Astrocyte of the cerebellum (primary cell): Measurements from ENCODE around the gene FLT1.

Source experiments
- DNase-seq: peaks from one replicate; pipeline ENCODE4 v3.0.0-alpha.2; 2011; ENCODE audit warnings: low read depth
- H3K4me3 ChIP-seq: 2 replicates; pipeline ENCODE4 v1.5.1; 2011; ENCODE audit warnings: mild to moderate bottlenecking, low read depth, low read length, moderate library complexity
- in situ Hi-C: cut with HindIII; loops from 2 replicates; pipeline ENCODE4 v1.10.0; 2017; ENCODE audit warnings: low sequenced_read_pairs
- TF ChIP-seq, protein P1 (sequence below): IDR thresholded peaks from 2 replicates; pipeline ENCODE4 v1.5.1; 2012; ENCODE audit warnings: low read length, low read depth, moderate library complexity, mild to moderate bottlenecking; ENCODE audit errors: missing control alignments

FLT1 gene

GRCh38 chr13:28530729-28531076 lies 35.8 kb upstream of the FLT1 start:
- TF ChIP-seq, protein P1, sequence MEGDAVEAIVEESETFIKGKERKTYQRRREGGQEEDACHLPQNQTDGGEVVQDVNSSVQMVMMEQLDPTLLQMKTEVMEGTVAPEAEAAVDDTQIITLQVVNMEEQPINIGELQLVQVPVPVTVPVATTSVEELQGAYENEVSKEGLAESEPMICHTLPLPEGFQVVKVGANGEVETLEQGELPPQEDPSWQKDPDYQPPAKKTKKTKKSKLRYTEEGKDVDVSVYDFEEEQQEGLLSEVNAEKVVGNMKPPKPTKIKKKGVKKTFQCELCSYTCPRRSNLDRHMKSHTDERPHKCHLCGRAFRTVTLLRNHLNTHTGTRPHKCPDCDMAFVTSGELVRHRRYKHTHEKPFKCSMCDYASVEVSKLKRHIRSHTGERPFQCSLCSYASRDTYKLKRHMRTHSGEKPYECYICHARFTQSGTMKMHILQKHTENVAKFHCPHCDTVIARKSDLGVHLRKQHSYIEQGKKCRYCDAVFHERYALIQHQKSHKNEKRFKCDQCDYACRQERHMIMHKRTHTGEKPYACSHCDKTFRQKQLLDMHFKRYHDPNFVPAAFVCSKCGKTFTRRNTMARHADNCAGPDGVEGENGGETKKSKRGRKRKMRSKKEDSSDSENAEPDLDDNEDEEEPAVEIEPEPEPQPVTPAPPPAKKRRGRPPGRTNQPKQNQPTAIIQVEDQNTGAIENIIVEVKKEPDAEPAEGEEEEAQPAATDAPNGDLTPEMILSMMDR: peak; percentile 22
- peak overlapping the region; percentile 41 for H3K4me3 ChIP-seq
- in situ Hi-C loops: no loop called here
- no peak for DNase-seq

- DNase-seq: no peak
- H3K4me3 ChIP-seq: no peak overlapping the region
- in situ Hi-C loops: no loop called here
- TF ChIP-seq, protein P1: no peak
These were observed 34.9 kb upstream of the FLT1 start for GRCh38 chr13:28529836-28530235.

GRCh38 chr13:28528848-28529247 lies 33.9 kb upstream of the FLT1 start:
- no peak overlapping the region for H3K4me3 ChIP-seq
- in situ Hi-C loops: no loop called here
- TF ChIP-seq, protein P1: no peak
- DNase-seq: no peak

- DNase-seq: no peak
- in situ Hi-C loops: no loop called here
- TF ChIP-seq, protein P1: no peak
- no peak overlapping the region for H3K4me3 ChIP-seq
These were observed 33.5 kb upstream of the FLT1 start for GRCh38 chr13:28528388-28528787.

DNA sequence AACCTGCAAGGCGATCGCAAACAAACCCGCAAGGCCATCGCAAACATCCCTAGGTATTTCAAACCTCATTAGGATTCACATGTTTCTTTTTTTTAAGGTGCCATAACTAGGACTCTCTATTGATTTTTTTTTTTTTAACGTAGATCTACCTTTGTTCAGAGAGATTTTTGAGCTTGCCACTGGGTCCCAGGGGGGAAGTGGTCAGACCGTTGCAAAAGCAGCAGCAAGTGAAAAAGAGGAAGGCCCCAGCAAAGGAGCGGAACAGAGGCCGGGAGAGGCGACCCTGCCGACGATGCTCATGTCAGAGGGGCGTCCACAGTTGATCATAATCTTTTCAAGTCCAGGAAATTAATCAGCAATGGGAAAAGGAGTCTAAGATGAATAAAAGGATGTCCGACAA lies 32.7 kb upstream of the FLT1 start:
- TF ChIP-seq, protein P1: no peak
- no peak overlapping the region for H3K4me3 ChIP-seq
- DNase-seq: no peak
- in situ Hi-C loops: no loop called here

GRCh38 chr13:28526876-28527275 lies 31.9 kb upstream of the FLT1 start:
- TF ChIP-seq, protein P1: no peak
- no peak overlapping the region for H3K4me3 ChIP-seq
- in situ Hi-C loops: no loop called here
- DNase-seq: no peak

GRCh38 chr13:28522871-28523270 lies 27.9 kb upstream of the FLT1 start:
- DNase-seq: no peak
- in situ Hi-C loops: no loop called here
- no peak overlapping the region for H3K4me3 ChIP-seq
- TF ChIP-seq, protein P1: no peak
